ENCODE results near the gene INPP5B. TPM values are rescaled to one million over a fixed set of nuclear protein-coding genes. Genes with fewer than 3 reads are reported as not detected.

The INPP5B gene
- total and polyA plus RNA-seq, 9 of the 15 experiments (the other 6 are each of a cell fraction or from before 2014, with no cell fraction given) = 14.1 to 28.7 (median 20.9) TPM

DNA sequence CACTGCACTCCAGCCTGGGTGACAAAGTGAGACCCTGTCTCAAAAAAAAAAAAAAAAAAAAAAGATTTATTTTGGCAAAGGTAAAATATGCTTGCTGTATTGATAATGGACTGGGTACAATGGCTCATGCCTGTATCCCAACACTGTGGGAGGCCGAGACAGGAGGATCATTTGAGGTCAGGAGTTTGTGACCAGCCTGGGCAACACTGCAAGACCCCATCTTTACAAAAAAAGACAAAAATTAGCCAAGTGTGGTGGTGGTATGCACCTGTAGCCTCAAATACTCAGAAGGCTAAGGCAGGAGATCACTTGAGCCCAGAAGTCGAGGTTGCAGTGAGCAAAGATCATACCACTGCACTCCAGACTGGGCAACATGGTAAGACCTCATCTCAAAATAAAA is 36.7 kb upstream of the INPP5B start:
- ATAC-seq (no peak), DNase-seq (ENCODE audit: extremely low read depth in 1 of 4, low spot score in 3 of 4) (no peak), FAIRE-seq (no peak)
- POLR2A ChIA-PET = no interaction called here
- Histone ChIP-seq H3K27ac (ENCODE audit: extremely low read depth, low read depth, low read length) (no peak overlapping the region), H4K20me1 (replicated peaks; ENCODE audit: control insufficient read depth, insufficient read depth, low read length) (no peaks in the 10 kb centered on the region), H3K4me2 (ENCODE audit: insufficient read depth, low read length) (no peak overlapping the region), H3K79me2 (ENCODE audit: control insufficient read depth, insufficient read depth, low read length) (peaks cover 19% of the 10 kb centered on the region), H3K9ac (ENCODE audit: insufficient read depth in 1 of 2, low read depth in 2 of 2, low read length in 2 of 2) (no peak overlapping the region), H3K4me3 (no peak overlapping the region), H3K27me3 (ENCODE audit: control insufficient read depth in 2 of 2, insufficient read depth in 2 of 2, low read length in 2 of 2) (no peaks in the 10 kb centered on the region), H3K4me1 (replicated peaks in 1 of 2; ENCODE audit: control insufficient read depth in 2 of 2, insufficient read depth in 2 of 2, low read length in 2 of 2) (peaks cover 0 to 9% of the 10 kb centered on the region in 2 experiments; a peak in 2 of 5 replicates), H3K36me3 (ENCODE audit: control insufficient read depth, insufficient read depth, low read length) (peaks cover 97% of the 10 kb centered on the region), H2AFZ (ENCODE audit: low read depth, low read length) (no peak overlapping the region), H3K9me1 (ENCODE audit: control insufficient read depth, insufficient read depth, low read length) (no peaks in the 10 kb centered on the region), H3K9me3 (replicated peaks; ENCODE audit: control insufficient read depth, insufficient read depth, low read depth, low read length) (no peaks in the 10 kb centered on the region)
- intact Hi-C loops (cut with micrococcal nuclease) (no loop called here), in situ Hi-C loops (cut with MboI) (no loop called here)
- WGBS (ENCODE audit: insufficient coverage, low coverage, missing lambda C conversion rate) = 100% methylated on average over 2 of the region's 2 CpGs
- TF ChIP-seq ZNF121 (CRISPR knock-in tag; conservative IDR thresholded peaks at IDR 0.05) = peak; percentile 98
- no peak for TF ChIP-seq ZEB2 (IDR thresholded peaks at IDR 0.05)
- peak; percentile 67 for TF ChIP-seq RBM25 (IDR thresholded peaks at IDR 0.05; ENCODE audit: low read depth, low read length, severe bottlenecking)
- no peak for TF ChIP-seq RAD21 (CRISPR knock-in tag; conservative IDR thresholded peaks at IDR 0.05 in 1 of 2, IDR thresholded peaks at IDR 0.05 in 1 of 2)
- CTCF ChIA-PET (ENCODE audit: low intra/inter-chr PET ratio) = no interaction called here
- no TSS peak for BruUV-seq (replicated peaks)

- Histone ChIP-seq H3K27me3 (ENCODE audit: control insufficient read depth in 2 of 2, insufficient read depth in 2 of 2, low read length in 2 of 2) (no peaks in the 10 kb centered on the region), H2AFZ (ENCODE audit: low read depth, low read length) (no peak overlapping the region), H3K9me3 (replicated peaks; ENCODE audit: control insufficient read depth, insufficient read depth, low read depth, low read length) (no peaks in the 10 kb centered on the region), H3K9me1 (ENCODE audit: control insufficient read depth, insufficient read depth, low read length) (no peaks in the 10 kb centered on the region), H3K9ac (ENCODE audit: insufficient read depth in 1 of 2, low read depth in 2 of 2, low read length in 2 of 2) (no peak overlapping the region), H4K20me1 (replicated peaks; ENCODE audit: control insufficient read depth, insufficient read depth, low read length) (peaks cover 7% of the 10 kb centered on the region; the same call in 1 of the 2 replicates), H3K27ac (ENCODE audit: extremely low read depth, low read depth, low read length) (no peak overlapping the region), H3K4me1 (replicated peaks in 1 of 2; ENCODE audit: control insufficient read depth in 2 of 2, insufficient read depth in 2 of 2, low read length in 2 of 2) (no peaks in the 10 kb centered on the region), H3K79me2 (ENCODE audit: control insufficient read depth, insufficient read depth, low read length) (peaks cover 7% of the 10 kb centered on the region), H3K4me3 (no peak overlapping the region), H3K36me3 (ENCODE audit: control insufficient read depth, insufficient read depth, low read length) (peaks cover 91% of the 10 kb centered on the region), H3K4me2 (ENCODE audit: insufficient read depth, low read length) (no peak overlapping the region)
- TF ChIP-seq ZNF12 (CRISPR knock-in tag; IDR thresholded peaks at IDR 0.05) (no peak), CHCHD3 (CRISPR knock-in tag; IDR thresholded peaks at IDR 0.05) (no peak), ZNF561 (CRISPR knock-in tag; conservative IDR thresholded peaks at IDR 0.05) (no peak), MAFK (IDR thresholded peaks at IDR 0.05; ENCODE audit: low read length) (no peak), CREM (IDR thresholded peaks at IDR 0.05; ENCODE audit: low read depth) (no peak), PTRF (tag; IDR thresholded peaks at IDR 0.05) (no peak), JUND (IDR thresholded peaks at IDR 0.05; ENCODE audit: borderline replicate concordance, low read depth, low read length) (no peak), JUND (tag; IDR thresholded peaks at IDR 0.05; ENCODE audit: borderline replicate concordance, low read depth, low read length) (no peak), POLR2H (tag; IDR thresholded peaks at IDR 0.05; ENCODE audit: low read depth) (no peak)
- WGBS (ENCODE audit: insufficient coverage, low coverage, missing lambda C conversion rate) = 93% methylated on average over 4 of the region's 4 CpGs
- no peak for FAIRE-seq
- BruUV-seq (replicated peaks) = no TSS peak
- no peak for DNase-seq (ENCODE audit: extremely low read depth in 1 of 4, low spot score in 3 of 4)
- no peak for ATAC-seq
- intact Hi-C loops (cut with micrococcal nuclease) (loop anchor here (10.0 kb wide), 1 partner anchor 164 kb away; no protein-coding TSS in a partner anchor), in situ Hi-C loops (cut with MboI) (no loop called here)
- CTCF ChIA-PET (ENCODE audit: low intra/inter-chr PET ratio) = no interaction called here
- POLR2A ChIA-PET = interaction anchor here (1.5 kb wide), 1 partner anchor 9 kb away, joined by 7 read pairs; no protein-coding TSS in a partner anchor
Measured at GRCh38 chr1:37978541-37978940, 31.7 kb upstream of the INPP5B start.

Measured in K562 (cell line).